Activated CD8-positive, alpha-beta T cell treated with anti-CD3 and anti-CD28 coated beads for 36 hours (primary cell): ENCODE results near the gene CLEC1A. TPM values are rescaled to one million over a fixed set of nuclear protein-coding genes. Genes with fewer than 3 reads are reported as not detected.

Experiments
- ATAC-seq: fragments of 200-7000 bp; cut with Tn5 transposase; one replicate; pipeline ENCODE4 v1.10.0; 2021; ENCODE audit warnings: mild to moderate bottlenecking, moderate library complexity
- CTCF ChIA-PET: fragments of 350-600 bp; sonication (Branson Sonifier 250); formaldehyde crosslinking; loops from one replicate; lab custom pipeline; 2021; ENCODE audit warnings: antibody characterized with exemption; lab: Charles Lee
- POLR2A ChIA-PET: fragments of 350-600 bp; sonication (Branson Sonifier 250); formaldehyde crosslinking; loops from one replicate; lab custom pipeline; 2021; ENCODE audit warnings: antibody characterized with exemption; lab: Charles Lee
- DNase-seq: peaks from one replicate; pipeline ENCODE4 v3.0.0-alpha.2; 2020
- H3K27ac Mint-ChIP-seq: one replicate; pipeline ENCODE4 v1.8.0; 2021; ENCODE audit warnings: mild to moderate bottlenecking, mixed read lengths
- H3K27me3 Mint-ChIP-seq: one replicate; pipeline ENCODE4 v1.8.0; 2021; ENCODE audit warnings: mixed read lengths
- H3K36me3 Mint-ChIP-seq: one replicate; pipeline ENCODE4 v1.8.0; 2021; ENCODE audit warnings: low read depth, mixed read lengths
- H3K4me1 Mint-ChIP-seq: one replicate; pipeline ENCODE4 v1.8.0; 2021; ENCODE audit warnings: low read depth, mixed read lengths
- H3K4me3 Mint-ChIP-seq: one replicate; pipeline ENCODE4 v1.8.0; 2021; ENCODE audit warnings: mild to moderate bottlenecking, moderate library complexity, mixed read lengths
- H3K9me3 Mint-ChIP-seq: one replicate; pipeline ENCODE4 v1.8.0; 2021; ENCODE audit warnings: mixed read lengths
- CTCF ChIP-seq: fragments of 200-600 bp; IDR thresholded peaks from one replicate; pipeline ENCODE4 v1.8.0; 2022; ENCODE audit warnings: antibody characterized with exemption, mild to moderate bottlenecking
- intact Hi-C: fragments of 100-400 bp; cut with micrococcal nuclease; formaldehyde crosslinking; loops from one replicate; pipeline ENCODE4 v1.10.0; 2022
- total RNA-seq, 2 experiments: library from RNA; stranded (reverse); gene quantifications; one replicate each; pipeline ENCODE4 v1.2.3, GENCODE V29; 2021

The CLEC1A gene
- total RNA-seq, 2 experiments from 2014 or later, result not detected

GRCh38 chr12:10119066-10119465 is 20.3 kb upstream of the CLEC1A start:
- H3K4me1 Mint-ChIP-seq, result no peaks in the 10 kb centered on the region
- CTCF ChIA-PET, result interaction anchor here (1.2 to 1.9 kb wide), 2 partner anchors 34 to 109 kb away, joined by 3 to 5 read pairs; partner anchors contain the start of gene CLEC12B
- DNase-seq (no peak), ATAC-seq (no peak)
- no peak overlapping the region for H3K27ac Mint-ChIP-seq
- H3K27me3 Mint-ChIP-seq, result no peaks in the 10 kb centered on the region
- intact Hi-C loops, result no loop called here
- no peaks in the 10 kb centered on the region for H3K9me3 Mint-ChIP-seq
- no peaks in the 10 kb centered on the region for H3K36me3 Mint-ChIP-seq
- no peak overlapping the region for H3K4me3 Mint-ChIP-seq
- POLR2A ChIA-PET, result no interaction called here
- TF ChIP-seq CTCF, result no peak

GRCh38 chr12:10115890-10116289 is 17.1 kb upstream of the CLEC1A start:
- H3K27me3 Mint-ChIP-seq, result no peaks in the 10 kb centered on the region
- no peak overlapping the region for H3K4me3 Mint-ChIP-seq
- no peak for DNase-seq
- no peaks in the 10 kb centered on the region for H3K36me3 Mint-ChIP-seq
- no peak for ATAC-seq
- no peaks in the 10 kb centered on the region for H3K9me3 Mint-ChIP-seq
- intact Hi-C loops, result no loop called here
- no peak overlapping the region for H3K27ac Mint-ChIP-seq
- TF ChIP-seq CTCF, result no peak
- no peaks in the 10 kb centered on the region for H3K4me1 Mint-ChIP-seq
- ChIA-PET CTCF (interaction anchor here (1.0 kb wide), 1 partner anchor 14 kb away, joined by 3 read pairs; the partner anchor contains the start of gene CLEC7A), POLR2A (interaction anchor here (0.6 kb wide), 1 partner anchor 1489 kb away, joined by 3 read pairs; no protein-coding TSS in a partner anchor)

- no peak for DNase-seq
- Mint-ChIP-seq H3K9me3 (no peaks in the 10 kb centered on the region), H3K27ac (no peak overlapping the region), H3K4me3 (no peak overlapping the region), H3K27me3 (no peaks in the 10 kb centered on the region), H3K36me3 (no peaks in the 10 kb centered on the region), H3K4me1 (no peaks in the 10 kb centered on the region)
- TF ChIP-seq CTCF, result no peak
- no peak for ATAC-seq
- ChIA-PET POLR2A (interaction anchor here (0.6 to 0.7 kb wide), 2 partner anchors 512 to 1490 kb away, joined by 3 read pairs; no protein-coding TSS in a partner anchor), CTCF (interaction anchor here (1.0 kb wide), 1 partner anchor 14 kb away, joined by 3 read pairs; the partner anchor contains the start of gene CLEC7A)
- intact Hi-C loops, result no loop called here
Observed at GRCh38 chr12:10115311-10115710, 16.5 kb upstream of the CLEC1A start.

GRCh38 chr12:10113920-10114319 is 15.1 kb upstream of the CLEC1A start:
- ATAC-seq (no peak), DNase-seq (no peak)
- Mint-ChIP-seq H3K4me1 (no peaks in the 10 kb centered on the region), H3K9me3 (no peaks in the 10 kb centered on the region), H3K27ac (no peak overlapping the region), H3K4me3 (no peak overlapping the region), H3K27me3 (no peaks in the 10 kb centered on the region), H3K36me3 (no peaks in the 10 kb centered on the region)
- no peak for TF ChIP-seq CTCF
- ChIA-PET POLR2A (interaction anchor here (0.6 kb wide), 1 partner anchor 930 kb away, joined by 3 read pairs; no protein-coding TSS in a partner anchor), CTCF (no interaction called here)
- intact Hi-C loops, result no loop called here

GRCh38 chr12:10113075-10113474 is 14.3 kb upstream of the CLEC1A start:
- Mint-ChIP-seq H3K4me3 (no peak overlapping the region), H3K9me3 (no peaks in the 10 kb centered on the region), H3K36me3 (no peaks in the 10 kb centered on the region), H3K27me3 (no peaks in the 10 kb centered on the region), H3K27ac (no peak overlapping the region), H3K4me1 (no peaks in the 10 kb centered on the region)
- intact Hi-C loops, result no loop called here
- DNase-seq (no peak), ATAC-seq (no peak)
- no peak for TF ChIP-seq CTCF
- ChIA-PET POLR2A (no interaction called here), CTCF (no interaction called here)
